ENCODE data around the gene ASB2. TPM values are rescaled to one million over a fixed set of nuclear protein-coding genes. Genes with fewer than 3 reads are reported as not detected.

The ASB2 gene, protein sequence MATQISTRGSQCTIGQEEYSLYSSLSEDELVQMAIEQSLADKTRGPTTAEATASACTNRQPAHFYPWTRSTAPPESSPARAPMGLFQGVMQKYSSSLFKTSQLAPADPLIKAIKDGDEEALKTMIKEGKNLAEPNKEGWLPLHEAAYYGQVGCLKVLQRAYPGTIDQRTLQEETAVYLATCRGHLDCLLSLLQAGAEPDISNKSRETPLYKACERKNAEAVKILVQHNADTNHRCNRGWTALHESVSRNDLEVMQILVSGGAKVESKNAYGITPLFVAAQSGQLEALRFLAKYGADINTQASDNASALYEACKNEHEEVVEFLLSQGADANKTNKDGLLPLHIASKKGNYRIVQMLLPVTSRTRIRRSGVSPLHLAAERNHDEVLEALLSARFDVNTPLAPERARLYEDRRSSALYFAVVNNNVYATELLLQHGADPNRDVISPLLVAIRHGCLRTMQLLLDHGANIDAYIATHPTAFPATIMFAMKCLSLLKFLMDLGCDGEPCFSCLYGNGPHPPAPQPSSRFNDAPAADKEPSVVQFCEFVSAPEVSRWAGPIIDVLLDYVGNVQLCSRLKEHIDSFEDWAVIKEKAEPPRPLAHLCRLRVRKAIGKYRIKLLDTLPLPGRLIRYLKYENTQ
- total RNA-seq (2022; extraction: Qiagen RNA extraction): 0.67 to 1.4 TPM (median 0.80 TPM) in 5 replicates

DNA sequence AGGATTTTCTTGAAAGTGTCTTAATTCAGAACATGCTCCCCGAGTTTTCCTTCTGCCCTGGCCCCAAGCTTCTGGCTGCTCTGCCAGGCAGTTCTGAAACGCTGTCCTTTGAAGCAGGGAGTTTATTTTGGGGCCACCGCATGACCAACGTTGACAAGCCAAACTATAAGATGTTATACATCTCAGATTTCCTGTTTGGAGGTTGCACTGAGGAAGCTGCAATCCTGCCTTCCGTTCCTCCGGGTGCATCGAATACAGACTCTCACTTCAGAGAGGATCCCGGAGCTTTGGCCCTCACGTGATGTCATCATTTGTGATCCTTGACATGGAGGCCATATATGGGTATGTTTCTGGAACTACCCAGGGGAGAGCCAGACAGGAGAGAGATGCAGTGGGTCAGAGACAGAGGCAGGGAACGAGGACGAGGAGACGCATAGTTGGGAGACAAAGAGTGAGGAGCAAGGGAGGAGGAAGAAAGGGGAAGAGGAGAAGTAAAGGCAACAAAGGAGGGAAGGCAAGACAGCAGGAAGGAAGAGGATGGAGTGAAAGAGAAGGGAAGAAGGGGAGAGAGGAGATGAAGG, at the start of gene ASB2:
TSS of gene ASB2 (minus strand) at position 94 of the 581 bp plus-strand sequence. CDS start 12,031 bp downstream, outside the sequence.

DNA sequence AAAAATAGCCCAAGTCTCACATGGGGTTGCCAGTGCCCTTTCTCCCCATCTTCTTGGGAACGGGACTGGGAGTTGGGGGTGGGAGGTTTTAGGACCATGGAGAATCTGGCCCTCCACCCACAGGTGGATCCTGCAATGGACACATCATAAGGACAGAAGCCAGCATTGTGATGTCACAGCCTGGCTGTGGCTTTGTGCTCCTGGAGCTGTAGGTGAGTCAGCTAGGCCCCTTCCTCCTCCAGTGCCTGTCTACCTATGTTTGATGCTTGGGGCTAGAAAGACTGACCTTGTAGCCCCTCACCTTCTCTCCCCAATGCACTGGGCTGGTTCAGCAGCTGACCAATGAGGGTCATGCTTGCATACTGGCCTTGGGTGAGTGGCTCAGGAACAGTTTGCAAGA, 20.7 kb upstream of the ASB2 start, which contains the start of gene CCDC197:
TSS of gene CCDC197 (plus strand) at position 220 of the 400 bp plus-strand sequence. CDS start 831 bp downstream, outside the sequence.

DNA sequence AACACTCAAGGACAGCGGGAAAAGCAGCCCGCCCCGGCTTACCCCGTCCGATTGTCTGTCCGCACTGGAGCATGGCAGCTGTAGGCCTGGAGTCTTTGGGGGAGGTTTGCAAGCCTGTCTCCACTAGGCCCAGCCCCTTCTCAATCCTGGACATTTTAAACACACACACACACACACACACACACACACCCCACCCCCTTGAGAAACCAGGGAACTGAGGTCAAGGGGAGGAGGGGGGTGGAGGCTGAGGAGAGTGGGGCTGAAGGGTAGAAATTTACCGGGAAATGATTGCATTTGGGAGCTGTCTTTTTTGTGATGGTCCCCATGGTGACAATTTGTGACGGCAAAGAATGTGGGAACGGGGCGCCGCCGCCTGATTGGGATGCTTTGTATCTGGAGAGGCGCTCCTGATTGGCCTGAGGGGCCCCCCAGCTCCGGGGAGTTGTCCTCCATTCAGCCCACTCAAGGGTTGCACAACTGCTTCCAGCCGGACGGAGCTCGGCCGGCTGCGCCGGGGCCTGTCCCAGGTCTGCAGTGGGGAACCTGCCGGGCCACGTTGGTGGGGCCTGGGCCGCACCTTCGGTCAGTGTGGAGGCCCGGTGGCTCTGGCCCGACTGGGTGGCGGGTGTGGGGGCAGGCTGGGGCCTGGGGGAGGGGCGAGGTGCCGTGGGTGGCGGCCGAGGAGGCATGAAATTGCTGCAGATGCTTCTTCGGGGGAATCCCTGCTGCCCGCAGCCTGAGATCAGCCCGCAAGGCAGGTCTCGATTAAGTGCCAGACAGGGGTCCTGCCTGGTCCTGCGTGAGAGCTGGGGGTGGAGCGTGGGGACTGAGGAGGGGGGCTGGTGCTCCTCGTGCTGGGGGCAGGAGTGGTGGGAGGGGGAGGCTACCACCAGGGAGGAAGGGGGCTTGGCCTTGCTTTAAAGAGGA, 49.2 kb downstream of the ASB2 start, which contains the start of gene FAM181A:
TSS of gene FAM181A (plus strand) at position 472 of the 927 bp plus-strand sequence. CDS start 942 bp downstream, outside the sequence.

Other genes starting within 250 kb of the ASB2 start
- gene PRIMA1, start 188.1 kb downstream of the ASB2 start, total RNA-seq (2022; extraction: Qiagen RNA extraction): 0.28 to 0.47 TPM (median 0.32 TPM) in 5 replicates
- not detected in 5 replicates for gene FAM181A, start 49.2 kb downstream of the ASB2 start, total RNA-seq (2022; extraction: Qiagen RNA extraction)
- not detected in 5 replicates for gene CCDC197, start 20.7 kb upstream of the ASB2 start, total RNA-seq (2022; extraction: Qiagen RNA extraction)
- gene OTUB2, start 49.8 kb upstream of the ASB2 start, total RNA-seq (2022; extraction: Qiagen RNA extraction): 2.5 to 3.6 TPM (median 3.0 TPM) in 5 replicates
- 176 to 188 TPM (median 182 TPM) in 5 replicates for gene DDX24, start 104.6 kb upstream of the ASB2 start, total RNA-seq (2022; extraction: Qiagen RNA extraction)
- gene IFI27L1, start 104.7 kb upstream of the ASB2 start, total RNA-seq (2022; extraction: Qiagen RNA extraction): 19.1 to 22.6 TPM (median 20.0 TPM) in 5 replicates
- 0.49 to 1.5 TPM (median 1.2 TPM) in 5 replicates for gene IFI27, start 134.2 kb upstream of the ASB2 start, total RNA-seq (2022; extraction: Qiagen RNA extraction)
- gene IFI27L2, start 153.0 kb upstream of the ASB2 start, total RNA-seq (2022; extraction: Qiagen RNA extraction): 53.0 to 60.8 TPM (median 60.8 TPM) in 5 replicates
- 0.21 to 0.60 TPM (median 0.42 TPM) in 5 replicates for gene PPP4R4, start 197.8 kb upstream of the ASB2 start, total RNA-seq (2022; extraction: Qiagen RNA extraction)

Measured in A549 treated with Mapracorat at 1 μM for 4 hours (cell line).